GM18858 (cell line): ENCODE results near the gene OR5K4.
"Not testable (repeated sequence)": the region's sequence is repeated elsewhere in the genome, so short reads cannot be mapped to it uniquely, and the experiment has no call there.

Source experiments
- ATAC-seq: cut with Tn5 transposase; IDR thresholded peaks from one replicate; pipeline ENCODE4 v1.9.1; 2021; ENCODE audit not compliant: unreplicated experiment

The OR5K4 gene

DNA sequence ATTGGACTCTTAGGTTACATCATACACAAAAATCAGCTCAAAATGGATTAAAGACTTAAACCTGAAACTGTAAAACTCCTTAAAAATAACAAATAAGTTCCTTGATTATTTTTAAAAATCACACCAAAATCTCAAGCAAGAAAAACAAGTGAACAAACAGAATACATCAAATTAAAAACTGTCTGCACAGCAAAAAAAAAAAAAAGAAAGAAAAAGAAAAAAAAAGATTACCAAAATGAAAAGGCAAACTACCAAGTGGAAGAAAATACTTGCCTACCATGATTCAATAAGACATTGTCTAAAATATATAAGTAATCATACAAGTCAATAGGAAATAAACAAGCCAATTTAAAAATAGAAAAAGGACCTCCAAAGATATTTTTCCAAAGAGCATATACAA, 17.5 kb downstream of the OR5K4 start:
- ATAC-seq, result no peak

DNA sequence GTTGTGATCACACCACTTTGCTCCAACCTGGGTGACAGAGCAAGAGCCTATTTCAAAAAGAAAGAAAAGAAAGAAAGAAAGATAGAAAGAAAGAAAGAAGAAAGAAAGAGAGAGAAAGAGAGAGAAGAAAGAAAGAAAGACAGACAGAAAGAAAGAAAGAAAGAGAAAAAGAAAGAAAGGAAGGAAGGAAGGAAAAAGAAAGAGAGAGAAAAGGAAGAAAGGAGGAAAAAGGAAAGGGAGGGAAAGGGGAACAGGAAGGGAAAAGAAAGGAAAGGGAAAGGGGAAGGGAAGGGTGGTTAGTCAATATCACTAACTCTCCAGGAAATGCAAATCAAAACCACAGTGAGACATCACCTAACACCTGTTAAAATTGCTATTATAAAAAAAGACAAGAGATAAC, 18.2 kb downstream of the OR5K4 start:
- no peak for ATAC-seq

DNA sequence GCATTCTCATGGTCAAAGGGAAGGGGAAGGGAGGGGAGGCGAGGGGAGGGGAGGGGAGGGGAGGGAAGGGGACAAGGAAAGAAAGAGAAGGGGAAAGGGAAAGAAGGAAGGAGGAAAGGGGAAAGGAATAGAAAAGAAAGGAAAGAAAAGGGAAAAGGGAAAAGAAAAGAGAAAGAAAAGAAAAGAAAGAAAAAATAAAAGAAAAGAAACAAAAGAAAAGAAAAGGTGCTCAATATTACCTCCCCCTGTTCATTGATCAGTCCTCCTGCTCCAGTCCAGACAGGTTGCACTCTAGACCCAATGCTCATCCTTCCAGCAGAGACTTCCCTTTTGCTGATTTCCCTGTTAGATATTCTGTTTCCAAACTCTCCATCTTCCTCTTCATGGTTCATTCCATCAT, 18.8 kb downstream of the OR5K4 start:
- no peak for ATAC-seq

- ATAC-seq, result no peak
Measured at GRCh38 chr3:98376631-98377030, 23.0 kb downstream of the OR5K4 start.

GRCh38 chr3:98388147-98388546, 34.5 kb downstream of the OR5K4 start:
- ATAC-seq, result no peak

GRCh38 chr3:98390366-98390765, 36.7 kb downstream of the OR5K4 start, which contains the start of gene OR5K3:
OR5K3 (plus strand) TSS chr3:98390666; CDS start chr3:98390666, 0 bp downstream.
- ATAC-seq, result no peak

- ATAC-seq, result no peak
Measured at GRCh38 chr3:98395101-98395500, 41.4 kb downstream of the OR5K4 start.

- ATAC-seq, result not testable (repeated sequence)
Measured at GRCh38 chr3:98396482-98396881, 42.8 kb downstream of the OR5K4 start.

DNA sequence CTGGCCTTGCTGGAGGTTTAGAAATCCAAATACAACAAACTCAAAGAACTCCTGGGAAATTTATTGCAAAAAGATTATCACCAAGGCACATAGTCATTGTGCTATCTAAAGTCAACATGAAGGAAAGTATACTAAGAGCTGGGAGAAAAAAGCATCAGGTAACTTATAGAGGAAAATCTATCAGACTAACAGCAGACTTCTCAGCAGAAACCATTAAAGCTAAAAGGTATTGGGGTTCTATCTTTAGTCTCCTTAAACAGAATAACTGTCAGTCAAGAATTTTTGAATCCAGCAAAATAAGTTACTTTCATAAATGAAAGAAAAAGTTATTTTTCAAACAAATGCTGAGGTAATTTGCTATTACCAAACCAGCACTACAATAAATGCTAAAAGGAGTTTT, 44.9 kb downstream of the OR5K4 start:
- no peak for ATAC-seq

- no peak for ATAC-seq
Measured at GRCh38 chr3:98402507-98402906, 48.9 kb downstream of the OR5K4 start.

GRCh38 chr3:98404010-98404409, 50.4 kb downstream of the OR5K4 start:
- no peak for ATAC-seq
